ENCODE data around the gene TUT1.

GRCh38 chr11:62538470-62539237, 52.7 kb downstream of the TUT1 start:
- TF ChIP-seq CTCF (IDR thresholded peaks at IDR 0.05): no peak
- no peak for TF ChIP-seq POLR2A (IDR thresholded peaks at IDR 0.05)

Data from thyroid gland (tissue), 4 donors.